K562 (cell line): Measurements from ENCODE around the gene TVP23A. TPM values are rescaled to one million over a fixed set of nuclear protein-coding genes. Genes with fewer than 3 reads are reported as not detected.

Experiments
- polyA plus RNA-seq, 8 experiments: library from polyadenylated mRNA; depleted of rRNA in 4 of 8; stranded (reverse) in 5 of 8; unstranded in 3 of 8; fragments of >200 nt; fragmentation: Nextera tagmentation in 2 of 8; fragmentation: Illumina TruSeq in 1 of 8; extraction: Ambion mirVana in 2 of 8; extraction: Trizol in 1 of 8; gene quantifications; 2 replicates each; pipeline versions ENCODE4 v1.2.1 to v1.2.3, GENCODE V29; 2011 to 2014; ENCODE audit warnings: inconsistent platforms in 1 of 8, missing spikeins in 1 of 8
- total RNA-seq, 7 experiments: library from RNA; depleted of rRNA in 6 of 7; stranded (reverse); fragments of >200 nt in 6 of 7; fragmentation: Illumina TruSeq in 2 of 7; extraction: Trizol in 2 of 7; gene quantifications; 2 replicates each; pipeline versions ENCODE4 v1.2.1 to v1.2.3, GENCODE V29; 2011 to 2021; ENCODE audit warnings: low replicate concordance in 1 of 7
- TF ChIP-seq, protein P1 (sequence below): fragments of 450-650 bp; IDR thresholded peaks from 2 replicates; pipeline ENCODE4 v1.6.1; 2016; ENCODE audit warnings: mild to moderate bottlenecking, moderate library complexity

TVP23A gene
- total and polyA plus RNA-seq, 9 of the 15 experiments (the other 6 are each of a cell fraction or from before 2014, with no cell fraction given): 0.04 to 0.77 (median 0.10) TPM; not detected in 3

DNA sequence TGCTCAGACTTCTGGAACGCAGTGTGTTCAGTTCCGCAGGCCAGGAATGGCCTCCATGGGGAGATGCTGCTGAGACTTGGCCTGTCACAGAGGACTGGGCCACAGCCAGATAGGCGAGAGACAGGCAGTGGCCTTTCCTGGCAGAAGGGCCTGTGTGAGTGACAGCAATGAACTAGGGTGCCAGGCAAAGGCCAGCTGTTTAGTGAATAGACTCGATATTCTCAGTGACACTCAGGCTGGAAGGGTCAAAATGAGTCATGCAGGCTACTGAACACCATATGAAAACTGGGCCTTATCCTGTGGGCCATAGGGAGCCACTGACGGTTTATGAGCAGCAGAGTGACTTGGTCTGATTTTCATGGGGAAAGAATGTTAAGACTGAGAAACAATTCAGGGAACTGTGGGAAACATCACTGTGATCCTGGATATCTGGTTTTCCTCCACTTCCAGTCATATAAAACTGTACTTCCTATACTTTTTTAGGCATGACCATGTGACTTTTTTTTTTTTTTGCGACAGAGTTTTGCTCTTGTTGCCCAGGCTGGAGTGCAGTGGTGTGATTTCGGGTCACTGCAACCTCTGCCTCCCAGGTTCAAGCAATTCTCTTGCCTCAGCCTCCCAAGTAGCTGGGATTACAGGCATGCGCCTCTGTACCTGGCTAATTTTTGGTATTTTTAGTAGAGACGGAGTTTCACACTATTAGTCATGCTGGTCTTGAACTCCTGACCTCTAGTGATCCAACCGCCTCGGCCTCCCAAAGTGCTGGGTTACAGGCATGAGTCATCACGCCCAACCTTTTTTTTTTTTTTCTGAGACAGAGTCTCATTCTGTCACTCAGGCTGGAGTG is 80.1 kb downstream of the TVP23A start (continued):
- TF ChIP-seq, protein P1, sequence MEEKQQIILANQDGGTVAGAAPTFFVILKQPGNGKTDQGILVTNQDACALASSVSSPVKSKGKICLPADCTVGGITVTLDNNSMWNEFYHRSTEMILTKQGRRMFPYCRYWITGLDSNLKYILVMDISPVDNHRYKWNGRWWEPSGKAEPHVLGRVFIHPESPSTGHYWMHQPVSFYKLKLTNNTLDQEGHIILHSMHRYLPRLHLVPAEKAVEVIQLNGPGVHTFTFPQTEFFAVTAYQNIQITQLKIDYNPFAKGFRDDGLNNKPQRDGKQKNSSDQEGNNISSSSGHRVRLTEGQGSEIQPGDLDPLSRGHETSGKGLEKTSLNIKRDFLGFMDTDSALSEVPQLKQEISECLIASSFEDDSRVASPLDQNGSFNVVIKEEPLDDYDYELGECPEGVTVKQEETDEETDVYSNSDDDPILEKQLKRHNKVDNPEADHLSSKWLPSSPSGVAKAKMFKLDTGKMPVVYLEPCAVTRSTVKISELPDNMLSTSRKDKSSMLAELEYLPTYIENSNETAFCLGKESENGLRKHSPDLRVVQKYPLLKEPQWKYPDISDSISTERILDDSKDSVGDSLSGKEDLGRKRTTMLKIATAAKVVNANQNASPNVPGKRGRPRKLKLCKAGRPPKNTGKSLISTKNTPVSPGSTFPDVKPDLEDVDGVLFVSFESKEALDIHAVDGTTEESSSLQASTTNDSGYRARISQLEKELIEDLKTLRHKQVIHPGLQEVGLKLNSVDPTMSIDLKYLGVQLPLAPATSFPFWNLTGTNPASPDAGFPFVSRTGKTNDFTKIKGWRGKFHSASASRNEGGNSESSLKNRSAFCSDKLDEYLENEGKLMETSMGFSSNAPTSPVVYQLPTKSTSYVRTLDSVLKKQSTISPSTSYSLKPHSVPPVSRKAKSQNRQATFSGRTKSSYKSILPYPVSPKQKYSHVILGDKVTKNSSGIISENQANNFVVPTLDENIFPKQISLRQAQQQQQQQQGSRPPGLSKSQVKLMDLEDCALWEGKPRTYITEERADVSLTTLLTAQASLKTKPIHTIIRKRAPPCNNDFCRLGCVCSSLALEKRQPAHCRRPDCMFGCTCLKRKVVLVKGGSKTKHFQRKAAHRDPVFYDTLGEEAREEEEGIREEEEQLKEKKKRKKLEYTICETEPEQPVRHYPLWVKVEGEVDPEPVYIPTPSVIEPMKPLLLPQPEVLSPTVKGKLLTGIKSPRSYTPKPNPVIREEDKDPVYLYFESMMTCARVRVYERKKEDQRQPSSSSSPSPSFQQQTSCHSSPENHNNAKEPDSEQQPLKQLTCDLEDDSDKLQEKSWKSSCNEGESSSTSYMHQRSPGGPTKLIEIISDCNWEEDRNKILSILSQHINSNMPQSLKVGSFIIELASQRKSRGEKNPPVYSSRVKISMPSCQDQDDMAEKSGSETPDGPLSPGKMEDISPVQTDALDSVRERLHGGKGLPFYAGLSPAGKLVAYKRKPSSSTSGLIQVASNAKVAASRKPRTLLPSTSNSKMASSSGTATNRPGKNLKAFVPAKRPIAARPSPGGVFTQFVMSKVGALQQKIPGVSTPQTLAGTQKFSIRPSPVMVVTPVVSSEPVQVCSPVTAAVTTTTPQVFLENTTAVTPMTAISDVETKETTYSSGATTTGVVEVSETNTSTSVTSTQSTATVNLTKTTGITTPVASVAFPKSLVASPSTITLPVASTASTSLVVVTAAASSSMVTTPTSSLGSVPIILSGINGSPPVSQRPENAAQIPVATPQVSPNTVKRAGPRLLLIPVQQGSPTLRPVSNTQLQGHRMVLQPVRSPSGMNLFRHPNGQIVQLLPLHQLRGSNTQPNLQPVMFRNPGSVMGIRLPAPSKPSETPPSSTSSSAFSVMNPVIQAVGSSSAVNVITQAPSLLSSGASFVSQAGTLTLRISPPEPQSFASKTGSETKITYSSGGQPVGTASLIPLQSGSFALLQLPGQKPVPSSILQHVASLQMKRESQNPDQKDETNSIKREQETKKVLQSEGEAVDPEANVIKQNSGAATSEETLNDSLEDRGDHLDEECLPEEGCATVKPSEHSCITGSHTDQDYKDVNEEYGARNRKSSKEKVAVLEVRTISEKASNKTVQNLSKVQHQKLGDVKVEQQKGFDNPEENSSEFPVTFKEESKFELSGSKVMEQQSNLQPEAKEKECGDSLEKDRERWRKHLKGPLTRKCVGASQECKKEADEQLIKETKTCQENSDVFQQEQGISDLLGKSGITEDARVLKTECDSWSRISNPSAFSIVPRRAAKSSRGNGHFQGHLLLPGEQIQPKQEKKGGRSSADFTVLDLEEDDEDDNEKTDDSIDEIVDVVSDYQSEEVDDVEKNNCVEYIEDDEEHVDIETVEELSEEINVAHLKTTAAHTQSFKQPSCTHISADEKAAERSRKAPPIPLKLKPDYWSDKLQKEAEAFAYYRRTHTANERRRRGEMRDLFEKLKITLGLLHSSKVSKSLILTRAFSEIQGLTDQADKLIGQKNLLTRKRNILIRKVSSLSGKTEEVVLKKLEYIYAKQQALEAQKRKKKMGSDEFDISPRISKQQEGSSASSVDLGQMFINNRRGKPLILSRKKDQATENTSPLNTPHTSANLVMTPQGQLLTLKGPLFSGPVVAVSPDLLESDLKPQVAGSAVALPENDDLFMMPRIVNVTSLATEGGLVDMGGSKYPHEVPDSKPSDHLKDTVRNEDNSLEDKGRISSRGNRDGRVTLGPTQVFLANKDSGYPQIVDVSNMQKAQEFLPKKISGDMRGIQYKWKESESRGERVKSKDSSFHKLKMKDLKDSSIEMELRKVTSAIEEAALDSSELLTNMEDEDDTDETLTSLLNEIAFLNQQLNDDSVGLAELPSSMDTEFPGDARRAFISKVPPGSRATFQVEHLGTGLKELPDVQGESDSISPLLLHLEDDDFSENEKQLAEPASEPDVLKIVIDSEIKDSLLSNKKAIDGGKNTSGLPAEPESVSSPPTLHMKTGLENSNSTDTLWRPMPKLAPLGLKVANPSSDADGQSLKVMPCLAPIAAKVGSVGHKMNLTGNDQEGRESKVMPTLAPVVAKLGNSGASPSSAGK: peak; percentile 29
